Ascending aorta (tissue), 2 donors: ENCODE results near the gene EPO. TPM values are rescaled to one million over a fixed set of nuclear protein-coding genes. Genes with fewer than 3 reads are reported as not detected.

Source experiments
- DNase-seq, 2 donors: peaks; one replicate each; pipeline ENCODE4 v3.0.0-alpha.2; 2019; ENCODE audit warnings: low spot score in 2 of 2
- H3K27ac ChIP-seq, 2 donors: fragments of 200-600 bp; sonication (generic); one replicate each; pipeline ENCODE4 v1.5.1; 2016 to 2017; ENCODE audit warnings: mild to moderate bottlenecking in 1 of 2
- H3K27me3 ChIP-seq: fragments of 200-600 bp; sonication (generic); one replicate; pipeline ENCODE4 v1.5.1; 2017
- H3K36me3 ChIP-seq, 2 donors: fragments of 200-600 bp; sonication (generic); one replicate each; pipeline ENCODE4 v1.5.1; 2016
- H3K4me1 ChIP-seq, 2 donors: fragments of 200-600 bp; sonication (generic); one replicate each; pipeline ENCODE4 v1.5.1; 2016 to 2017; ENCODE audit warnings: mild to moderate bottlenecking in 1 of 2
- H3K4me3 ChIP-seq, 2 donors: fragments of 200-600 bp; sonication (generic); one replicate each; pipeline ENCODE4 v1.5.1; 2016 to 2017; ENCODE audit warnings: mild to moderate bottlenecking in 1 of 2
- H3K9me3 ChIP-seq, 2 donors: fragments of 200-600 bp; sonication (generic); one replicate each; pipeline ENCODE4 v1.5.1; 2016
- CTCF ChIP-seq, 3 experiments: fragments of 200-600 bp in 2 of 3; fragments of 450-650 bp in 1 of 3; sonication (generic) in 2 of 3; IDR thresholded peaks; one replicate each; pipeline ENCODE4 v1.5.1; 2016 to 2019; ENCODE audit warnings: antibody characterized with exemption in 3 of 3, mild to moderate bottlenecking in 1 of 3, moderate library complexity in 1 of 3
- intact Hi-C: fragments of 100-400 bp; cut with DNase I; formaldehyde crosslinking; loops from one replicate; pipeline ENCODE4 v1.15.1; 2023
- total RNA-seq: library from RNA; depleted of rRNA; stranded (reverse); fragments of >200 nt; gene quantifications from one replicate; pipeline ENCODE4 v1.1.0, GENCODE V29; 2016

The EPO gene
- not detected for total RNA-seq

GRCh38 chr7:100720279-100720670 lies at the start of gene EPO:
TSS of gene EPO (plus strand) at chr7:100720468. CDS start at chr7:100720981, 513 bp downstream.
- intact Hi-C loops, result no loop called here
- DNase-seq, result no peak
- Histone ChIP-seq H3K9me3 (no peaks in the 10 kb centered on the region), H3K4me3 (peak within 1 kb of the TSS in 1 of 2 donors; percentile 15), H3K4me1 (no peaks in the 10 kb centered on the region), H3K27ac (no peak within 1 kb of the TSS), H3K36me3 (no peaks in the 10 kb centered on the region), H3K27me3 (peaks cover 19% of the 10 kb centered on the region)
- TF ChIP-seq CTCF (IDR thresholded peaks at IDR 0.05), result no peak

GRCh38 chr7:100671353-100672327 lies 48.6 kb upstream of the EPO start:
- Histone ChIP-seq H3K4me3 (no peak overlapping the region), H3K9me3 (no peaks in the 10 kb centered on the region), H3K27me3 (no peaks in the 10 kb centered on the region), H3K4me1 (peaks cover 3 to 10% of the 10 kb centered on the region in 2 donors), H3K27ac (no peak overlapping the region), H3K36me3 (peaks cover 2 to 3% of the 10 kb centered on the region in 2 donors)
- intact Hi-C loops, result loop anchor here (5.0 kb wide), 2 partner anchors 124 to 204 kb away; no protein-coding TSS in a partner anchor
- no peak for DNase-seq
- TF ChIP-seq CTCF (IDR thresholded peaks at IDR 0.05), result no peak

- peak; percentile 99 for DNase-seq
- TF ChIP-seq CTCF (IDR thresholded peaks at IDR 0.05), result peak in 1 of 3 experiments; percentile 12
- peaks cover 3 to 7% of the 10 kb centered on the region in 2 donors for H3K4me1 ChIP-seq
- peak within 1 kb of the TSS; percentile 85 to 93 for H3K4me3 ChIP-seq
- no peaks in the 10 kb centered on the region for H3K27me3 ChIP-seq
- peak within 1 kb of the TSS; percentile 96 to 99 for H3K27ac ChIP-seq
- peaks cover 20 to 21% of the 10 kb centered on the region in 2 donors for H3K36me3 ChIP-seq
- intact Hi-C loops, result loop anchor here (1.0 to 5.0 kb wide), 7 partner anchors 61 to 245 kb away; partner anchors contain the start of genes FBXO24, LRCH4, MOSPD3 and PPP1R35
- H3K9me3 ChIP-seq, result no peaks in the 10 kb centered on the region
Measured at GRCh38 chr7:100673302-100673941, 46.8 kb upstream of the EPO start, which contains the start of gene GNB2. TSS of gene GNB2 (plus strand) at chr7:100673740. CDS start at chr7:100676266, 2,526 bp downstream.

- no peaks in the 10 kb centered on the region for H3K27me3 ChIP-seq
- TF ChIP-seq CTCF (IDR thresholded peaks at IDR 0.05), result no peak
- peak overlapping the region; percentile 96 to 99 for H3K27ac ChIP-seq
- H3K4me1 ChIP-seq, result peaks cover 3 to 9% of the 10 kb centered on the region in 2 donors
- DNase-seq, result no peak
- peaks cover 24 to 26% of the 10 kb centered on the region in 2 donors for H3K36me3 ChIP-seq
- no peaks in the 10 kb centered on the region for H3K9me3 ChIP-seq
- intact Hi-C loops, result loop anchor here (1.0 to 5.0 kb wide), 8 partner anchors 62 to 246 kb away; partner anchors contain the start of genes FBXO24, LRCH4, MOSPD3 and PPP1R35
- H3K4me3 ChIP-seq, result peak overlapping the region; percentile 85 to 93
Measured at GRCh38 chr7:100673942-100674410, 46.3 kb upstream of the EPO start.

- TF ChIP-seq CTCF (IDR thresholded peaks at IDR 0.05), result no peak
- H3K4me3 ChIP-seq, result peak overlapping the region; percentile 85 to 93
- peak overlapping the region; percentile 96 to 99 for H3K27ac ChIP-seq
- H3K4me1 ChIP-seq, result peaks cover 3 to 10% of the 10 kb centered on the region in 2 donors
- H3K36me3 ChIP-seq, result peaks cover 27 to 32% of the 10 kb centered on the region in 2 donors
- H3K27me3 ChIP-seq, result no peaks in the 10 kb centered on the region
- intact Hi-C loops, result loop anchor here (1.0 to 5.0 kb wide), 5 partner anchors 17 to 207 kb away; partner anchors contain the start of gene TSC22D4
- H3K9me3 ChIP-seq, result no peaks in the 10 kb centered on the region
- no peak for DNase-seq
Measured at GRCh38 chr7:100674411-100675104, 45.7 kb upstream of the EPO start.
